IMR-90 (cell line): ENCODE results near the gene PIWIL4. TPM values are rescaled to one million over a fixed set of nuclear protein-coding genes. Genes with fewer than 3 reads are reported as not detected.
A peak's percentile ranks its signal among the peaks of the same experiment; 100 is the strongest.

Experiments used
- ATAC-seq: fragments of 200-7000 bp; cut with Tn5 transposase; 2 replicates; pipeline ENCODE4 v1.9.1; 2020; ENCODE audit warnings: low read depth, mild to moderate bottlenecking, moderate library complexity
- BruUV-seq: library from RNA; stranded (reverse); fragments of 400-500 nt; replicated peaks from 2 replicates; lab custom pipeline; 2021; lab: Mats Ljungman, UMichigan
- CTCF ChIA-PET: fragments of 300-600 bp; formaldehyde crosslinking; extraction: SDS; loops from one replicate; lab custom pipeline; 2021; ENCODE audit warnings: antibody characterized with exemption; lab: Yijun Ruan, JAX
- POLR2A ChIA-PET: fragments of 300-600 bp; sonication (Branson Sonifier 250); formaldehyde crosslinking; loops from one replicate; lab custom pipeline; 2022; ENCODE audit warnings: antibody characterized with exemption; ENCODE audit not compliant: unreplicated experiment; lab: Charles Lee
- DNase-seq: peaks from one replicate; pipeline ENCODE4 v3.0.0; 2013
- H2AFZ ChIP-seq: replicated peaks from 2 replicates; pipeline ENCODE3; 2013; ENCODE audit warnings: low read length, mild to moderate bottlenecking; ENCODE audit not compliant: poor library complexity
- H2AK5ac ChIP-seq: 2 replicates; pipeline ENCODE4 v1.6.1; 2013; ENCODE audit warnings: low read depth, low read length, inconsistent platforms
- H2AK9ac ChIP-seq: replicated peaks from 2 replicates; pipeline ENCODE3; 2013; ENCODE audit warnings: mild to moderate bottlenecking, low read depth, low read length, moderate library complexity; ENCODE audit not compliant: poor library complexity
- H2BK120ac ChIP-seq: 2 replicates; pipeline ENCODE4 v1.6.1; 2013; ENCODE audit warnings: low read depth, low read length, inconsistent platforms
- H2BK15ac ChIP-seq: 3 replicates; pipeline ENCODE4 v1.6.1; 2013; ENCODE audit warnings: low read depth, low read length, inconsistent platforms
- H2BK20ac ChIP-seq: 2 replicates; pipeline ENCODE4 v1.6.1; 2013; ENCODE audit warnings: low read depth, mild to moderate bottlenecking, inconsistent platforms, low read length, moderate library complexity
- H2BK5ac ChIP-seq: 2 replicates; pipeline ENCODE4 v1.6.1; 2013; ENCODE audit warnings: mild to moderate bottlenecking, low read depth, low read length, inconsistent platforms; ENCODE audit not compliant: poor library complexity, severe bottlenecking
- H3K14ac ChIP-seq: replicated peaks from 2 replicates; pipeline ENCODE4 v1.6.1; 2013; ENCODE audit warnings: low read depth, low read length, inconsistent platforms
- H3K18ac ChIP-seq: 2 replicates; pipeline ENCODE4 v1.6.1; 2013; ENCODE audit warnings: low read depth, low read length, control low read depth
- H3K23ac ChIP-seq: 2 replicates; pipeline ENCODE4 v1.6.1; 2013; ENCODE audit warnings: low read depth, low read length, inconsistent platforms
- H3K27ac ChIP-seq: 2 replicates; pipeline ENCODE4 v1.5.1; 2013; ENCODE audit warnings: mild to moderate bottlenecking, control low read depth, low read length; ENCODE audit not compliant: insufficient read depth
- H3K27me3 ChIP-seq: 2 replicates; pipeline ENCODE4 v1.6.1; 2013; ENCODE audit warnings: low read length; ENCODE audit not compliant: control insufficient read depth, insufficient read depth
- H3K36me3 ChIP-seq: 2 replicates; pipeline ENCODE4 v1.6.1; 2013; ENCODE audit warnings: low read length, mixed read lengths; ENCODE audit not compliant: control insufficient read depth, insufficient read depth
- H3K4ac ChIP-seq: 2 replicates; pipeline ENCODE4 v1.6.1; 2013; ENCODE audit warnings: low read depth, low read length, inconsistent platforms
- H3K4me1 ChIP-seq: 2 replicates; pipeline ENCODE4 v1.6.1; 2013; ENCODE audit warnings: low read length, mixed read lengths; ENCODE audit not compliant: control insufficient read depth, insufficient read depth
- H3K4me2 ChIP-seq: 2 replicates; pipeline ENCODE4 v1.6.1; 2013; ENCODE audit warnings: low read depth, mild to moderate bottlenecking, control low read depth, low read length, moderate library complexity
- H3K4me3 ChIP-seq: 2 replicates; pipeline ENCODE4 v1.5.1; 2013; ENCODE audit warnings: low read depth, mild to moderate bottlenecking, control low read depth, low read length, moderate library complexity; ENCODE audit not compliant: insufficient read depth
- H3K56ac ChIP-seq: 2 replicates; pipeline ENCODE4 v1.6.1; 2013; ENCODE audit warnings: low read length, inconsistent platforms; ENCODE audit not compliant: insufficient read depth; ENCODE audit errors: extremely low read depth
- H3K79me1 ChIP-seq, 2 experiments: 2 replicates each; pipeline ENCODE4 v1.6.1; 2013; ENCODE audit warnings: low read length in 2 of 2, inconsistent platforms in 1 of 2, low read depth in 1 of 2
- H3K9ac ChIP-seq: 2 replicates; pipeline ENCODE4 v1.6.1; 2013; ENCODE audit warnings: low read depth, low read length, control low read depth
- H3K9me1 ChIP-seq: 2 replicates; pipeline ENCODE4 v1.6.1; 2013; ENCODE audit warnings: low read length, inconsistent platforms; ENCODE audit not compliant: insufficient read depth
- H3K9me3 ChIP-seq: 2 replicates; pipeline ENCODE4 v1.6.1; 2013; ENCODE audit warnings: low read length; ENCODE audit not compliant: control insufficient read depth, insufficient read depth
- H4K20me1 ChIP-seq: 2 replicates; pipeline ENCODE4 v1.6.1; 2013; ENCODE audit warnings: low read length, inconsistent platforms; ENCODE audit not compliant: insufficient read depth
- H4K5ac ChIP-seq: 2 replicates; pipeline ENCODE4 v1.6.1; 2013; ENCODE audit warnings: mild to moderate bottlenecking, low read depth, low read length, control low read depth
- H4K8ac ChIP-seq, 2 experiments: 2 replicates each; pipeline ENCODE4 v1.6.1; 2013; ENCODE audit warnings: low read depth in 2 of 2, low read length in 2 of 2, control low read depth in 1 of 2, inconsistent platforms in 1 of 2
- H4K91ac ChIP-seq: 2 replicates; pipeline ENCODE4 v1.6.1; 2013; ENCODE audit warnings: low read depth, low read length, inconsistent platforms; ENCODE audit not compliant: insufficient read depth
- CTCF ChIP-seq: conservative IDR thresholded peaks from 2 replicates; pipeline ENCODE4 v1.5.1; 2012; ENCODE audit warnings: mild to moderate bottlenecking, low read depth, low read length, improper control_type of control experiment
- FOS ChIP-seq: fragments of 150-350 bp; IDR thresholded peaks from 2 replicates; pipeline ENCODE4 v1.6.1; 2016; ENCODE audit warnings: low read depth, low read length
- POLR2A ChIP-seq: IDR thresholded peaks from 2 replicates; pipeline ENCODE4 v1.6.1; 2012; ENCODE audit warnings: mild to moderate bottlenecking, low read depth, low read length
- RAD21 ChIP-seq: IDR thresholded peaks from 2 replicates; pipeline ENCODE4 v1.6.1; 2012; ENCODE audit warnings: low read length, improper control_type of control experiment
- RCOR1 ChIP-seq: IDR thresholded peaks from 2 replicates; pipeline ENCODE4 v1.6.1; 2012; ENCODE audit warnings: mild to moderate bottlenecking, low read length, improper control_type of control experiment; ENCODE audit not compliant: insufficient replicate concordance
- SMC3 ChIP-seq: fragments of 150-350 bp; IDR thresholded peaks from 2 replicates; pipeline ENCODE4 v1.6.1; 2016; ENCODE audit warnings: low read depth, mild to moderate bottlenecking, antibody characterized with exemption, low read length, moderate library complexity
- WGBS, 2 experiments: methylation state at CpG; one replicate each; pipeline versions ENCODE4 v1.1.5 to v1.1.7; 2013; ENCODE audit warnings: missing lambda C conversion rate in 2 of 2; ENCODE audit not compliant: insufficient read length in 1 of 2; ENCODE audit errors: extremely low coverage in 2 of 2; 5-methylcytosine and 5-hydroxymethylcytosine counted together
- dilution Hi-C: fragments of 300-500 bp; cut with HindIII; formaldehyde crosslinking; loops from one replicate; pipeline ENCODE4 v1.14.3; 2018; ENCODE audit warnings: low sequenced_read_pairs; ENCODE audit not compliant: unreplicated experiment
- in situ Hi-C: fragments of 300-500 bp; cut with MboI; formaldehyde crosslinking; loops from 3 replicates; pipeline ENCODE4 v1.14.3; 2019; ENCODE audit warnings: low sequenced_read_pairs, inconsistent platforms, mixed read lengths
- intact Hi-C: fragments of 100-400 bp; cut with micrococcal nuclease; formaldehyde crosslinking; loops from 2 replicates; pipeline ENCODE4 v1.10.0; 2022
- polyA plus RNA-seq, 3 experiments: library from polyadenylated mRNA; depleted of rRNA; stranded (reverse); fragments of >200 nt; gene quantifications; 2 replicates each; pipeline ENCODE4 v1.2.3, GENCODE V29; 2012; ENCODE audit warnings: low replicate concordance in 1 of 3
- total RNA-seq: library from RNA; depleted of rRNA; stranded (reverse); fragments of >200 nt; gene quantifications from 2 replicates; pipeline ENCODE4 v1.2.3, GENCODE V29; 2012

The PIWIL4 gene
- total and polyA plus RNA-seq, 2 of the 4 experiments (the other 2 are of a cell fraction), result 0.72 to 1.3 TPM

DNA sequence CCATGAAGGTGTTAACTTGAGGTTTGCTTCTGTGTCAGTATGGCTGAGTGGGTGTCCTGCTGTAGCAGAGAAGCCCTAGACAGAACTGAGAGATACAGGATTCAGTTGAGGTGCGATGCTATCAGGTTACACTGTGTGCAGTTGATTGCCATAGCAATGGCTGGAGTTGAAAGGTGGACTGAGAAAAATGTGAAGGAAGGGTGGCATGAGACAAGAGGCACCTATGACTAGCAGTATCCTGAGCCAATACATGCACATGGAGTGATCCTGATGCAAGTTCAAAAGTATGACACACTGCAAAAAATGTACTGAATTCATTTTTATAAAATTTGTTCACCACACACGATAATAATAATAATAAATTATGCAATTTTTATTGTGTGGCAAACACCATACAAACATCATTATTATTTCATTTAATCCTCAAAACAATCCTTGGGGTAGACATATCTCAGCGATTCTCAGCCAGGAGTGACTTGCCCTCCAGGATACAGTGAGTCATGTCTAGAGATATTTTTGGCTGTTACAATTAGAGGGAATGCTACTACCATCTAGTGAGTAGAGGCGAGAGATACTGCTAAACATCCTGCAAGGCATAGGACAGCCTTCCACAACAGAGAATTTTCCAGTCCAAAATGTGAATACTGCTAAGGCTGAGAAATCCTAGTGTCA, 3.9 kb upstream of the PIWIL4 start:
- intact Hi-C loops, result loop anchor here (1.0 kb wide), 1 partner anchor 44 kb away; no protein-coding TSS in a partner anchor

More for the DNA sequence above, 3.9 kb upstream of the PIWIL4 start:
- WGBS, 2 experiments, result 60% methylated on average over 1 of the region's 4 CpGs; no CpG with 5 or more reads in 1 of the 2 experiments
- peaks cover 7% of the 10 kb centered on the region for H3K9me1 ChIP-seq
- H3K4me2 ChIP-seq, result no peak overlapping the region
- no peak overlapping the region for H4K5ac ChIP-seq
- H3K79me1 ChIP-seq, result peaks cover 0 to 5% of the 10 kb centered on the region in 2 experiments; a peak in 1 of 4 replicates
- H2BK20ac ChIP-seq, result no peak overlapping the region; the same call in 1 of the 2 replicates
- no peaks in the 10 kb centered on the region for H3K36me3 ChIP-seq
- no peak overlapping the region for H2BK5ac ChIP-seq
- dilution Hi-C loops, result no loop called here
- H2AFZ ChIP-seq, result peak overlapping the region; percentile 48
- H2AK9ac ChIP-seq, result peak overlapping the region; percentile 16
- no peak overlapping the region for H3K27ac ChIP-seq
- H3K4me3 ChIP-seq, result no peak overlapping the region
- no peak overlapping the region for H3K56ac ChIP-seq
- DNase-seq (peak; percentile 77), ATAC-seq (peak; percentile 98)
- no peak overlapping the region for H3K9ac ChIP-seq
- H3K27me3 ChIP-seq, result no peaks in the 10 kb centered on the region
- 0 out of 2 replicates have a peak overlapping the region, but pooled peaks have one; percentile 61 for H3K14ac ChIP-seq
- H2BK15ac ChIP-seq, result 0 out of 3 replicates have a peak overlapping the region, but pooled peaks have one; percentile 5
- no peak overlapping the region; a peak in 1 of 4 replicates for H4K8ac ChIP-seq
- ChIA-PET CTCF (interaction anchor here (0.7 kb wide), 1 partner anchor 37 kb away, joined by 4 read pairs; no protein-coding TSS in a partner anchor), POLR2A (no interaction called here)
- no TSS peak for BruUV-seq
- no peak overlapping the region for H2BK120ac ChIP-seq
- H3K18ac ChIP-seq, result no peak overlapping the region
- H4K20me1 ChIP-seq, result no peaks in the 10 kb centered on the region
- peak overlapping the region; percentile 31; the same call in 1 of the 2 replicates for H3K4ac ChIP-seq
- H3K23ac ChIP-seq, result peak overlapping the region; percentile 35; the same call in 1 of the 2 replicates
- in situ Hi-C loops, result no loop called here
- H4K91ac ChIP-seq, result no peak overlapping the region; the same call in 1 of the 2 replicates
- peaks cover 6% of the 10 kb centered on the region for H3K4me1 ChIP-seq
- H3K9me3 ChIP-seq, result no peaks in the 10 kb centered on the region
- peak overlapping the region; percentile 23; the same call in 1 of the 2 replicates for H2AK5ac ChIP-seq
- TF ChIP-seq CTCF (peak; percentile 62), FOS (peak; percentile 74), SMC3 (peak; percentile 52; the same call in 1 of the 2 replicates), RAD21 (peak; percentile 66), RCOR1 (no peak), POLR2A (no peak)
